ENCODE data around the gene CDH15.
A peak's percentile ranks its signal among the peaks of the same experiment; 100 is the strongest.
"Not testable (repeated sequence)": the region's sequence is repeated elsewhere in the genome, so short reads cannot be mapped to it uniquely, and the experiment has no call there.

CDH15 gene

GRCh38 chr16:89155851-89156739 lies 15.5 kb upstream of the CDH15 start:
- no peak for DNase-seq (ENCODE audit: low spot score)

GRCh38 chr16:89156740-89157645 lies 14.6 kb upstream of the CDH15 start:
- no peak for DNase-seq (ENCODE audit: low spot score)

GRCh38 chr16:89157778-89158177 lies 13.8 kb upstream of the CDH15 start:
- DNase-seq (ENCODE audit: low spot score), result no peak

GRCh38 chr16:89159066-89159849 lies 12.3 kb upstream of the CDH15 start:
- DNase-seq (ENCODE audit: low spot score), result no peak

- no peak for DNase-seq (ENCODE audit: low spot score)
These were observed 11.6 kb upstream of the CDH15 start for GRCh38 chr16:89159850-89160354.

GRCh38 chr16:89160977-89161701 lies 10.4 kb upstream of the CDH15 start:
- DNase-seq (ENCODE audit: low spot score), result no peak

DNA sequence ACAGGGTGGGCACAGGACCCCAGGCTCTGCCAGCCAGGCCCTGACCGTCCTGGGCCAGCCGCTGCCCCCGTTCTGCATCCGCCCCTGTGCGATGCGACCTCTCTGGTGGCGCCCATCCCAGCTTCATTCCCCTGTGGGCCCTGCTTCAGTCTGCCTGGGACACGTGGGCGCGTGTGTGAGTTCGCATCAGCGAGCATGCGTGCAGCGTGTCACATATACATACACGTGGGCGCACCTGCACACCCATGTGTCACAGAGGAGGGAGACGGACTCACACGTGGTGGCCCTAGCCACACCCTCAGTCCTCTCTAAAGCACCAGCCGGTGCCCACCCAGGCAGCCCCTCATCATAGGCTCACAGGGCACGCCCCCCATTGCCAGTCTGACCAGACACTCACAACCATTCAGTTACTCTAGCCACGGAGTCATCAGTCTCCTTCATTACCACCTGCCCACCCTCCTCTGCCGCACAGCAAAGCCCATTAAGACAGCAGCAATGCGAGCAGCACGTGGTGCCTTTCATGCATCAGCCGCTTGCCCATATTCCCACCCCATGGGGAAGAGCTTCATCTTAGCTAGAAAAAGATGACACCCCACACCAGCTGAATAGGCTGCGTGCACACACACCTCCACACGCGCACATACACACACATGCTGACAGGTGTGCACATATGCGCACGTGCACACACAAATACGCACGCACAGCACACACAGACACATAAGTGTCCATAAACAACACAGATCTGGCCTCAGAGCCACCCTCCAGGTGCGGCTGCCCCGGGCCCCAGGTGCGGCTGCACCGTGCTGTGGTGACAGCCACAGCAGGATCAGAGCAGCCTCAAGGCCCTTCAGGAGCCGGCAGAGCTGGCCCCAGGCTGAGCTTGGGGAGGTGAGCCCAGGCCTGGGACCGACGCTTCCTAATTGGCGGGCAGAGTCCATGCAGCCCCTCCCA lies 9.5 kb upstream of the CDH15 start:
- DNase-seq (ENCODE audit: low spot score), result no peak

GRCh38 chr16:89163297-89163696 lies 8.3 kb upstream of the CDH15 start:
- DNase-seq (ENCODE audit: low spot score), result no peak

DNA sequence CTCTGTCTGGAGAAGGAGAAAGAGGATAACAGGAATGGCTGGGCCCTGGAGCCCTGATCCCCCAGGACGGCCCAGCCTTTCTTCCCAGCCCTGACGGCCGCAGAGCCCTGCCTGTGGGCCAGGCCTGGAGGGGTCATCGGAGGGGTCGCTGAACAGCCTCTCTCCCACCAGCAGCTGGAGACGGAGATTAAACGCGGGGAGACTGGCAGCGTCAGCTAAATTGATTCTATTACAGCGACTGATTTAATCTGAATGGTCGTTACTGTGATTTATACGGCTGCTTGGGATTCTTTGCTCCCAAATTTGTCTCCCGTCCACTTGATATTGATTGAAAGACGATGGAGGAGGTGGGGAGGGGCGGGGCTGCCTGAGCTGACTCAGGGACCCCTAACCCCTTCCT lies 7.1 kb upstream of the CDH15 start:
- no peak for DNase-seq (ENCODE audit: low spot score)

DNA sequence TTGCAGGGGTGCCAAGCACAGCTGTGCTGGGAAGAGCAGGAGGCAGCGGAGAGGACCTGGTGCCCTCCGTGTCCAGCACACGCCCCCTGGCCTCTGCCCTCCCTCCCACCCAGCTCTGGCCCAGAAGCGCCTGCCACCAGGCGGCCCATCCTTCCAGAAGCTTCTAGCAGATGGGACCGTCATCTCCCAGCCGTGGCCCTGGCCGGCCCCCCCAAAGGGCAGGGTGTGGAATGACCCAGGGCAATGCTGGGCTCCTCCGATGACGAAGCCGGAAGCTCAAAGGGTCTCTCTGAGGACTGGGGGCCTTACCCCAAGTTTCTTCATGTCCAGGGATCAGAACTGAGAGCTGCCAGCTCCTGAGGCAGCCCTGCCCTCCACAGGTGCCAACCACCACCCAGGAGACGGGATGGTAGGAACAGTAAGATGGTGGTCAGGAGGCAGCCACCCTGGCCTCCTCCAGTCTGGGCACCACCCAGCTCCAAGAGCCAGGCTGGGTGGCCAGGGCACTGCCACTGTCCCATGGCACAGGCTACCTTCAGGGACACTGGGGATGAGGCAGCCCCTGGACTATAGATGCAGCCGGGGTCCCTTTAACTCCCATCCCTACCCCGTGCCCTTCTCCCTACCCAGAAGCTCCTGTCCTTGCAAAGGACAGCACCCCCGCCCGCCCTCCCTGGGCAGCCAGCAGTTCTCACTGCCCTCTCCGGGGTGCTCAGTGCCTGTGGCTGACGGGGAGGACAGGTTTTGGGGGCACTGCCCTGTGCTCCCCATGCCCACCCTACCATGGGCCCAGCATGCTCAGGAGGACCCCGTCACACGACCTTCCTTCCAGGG lies 6.5 kb upstream of the CDH15 start:
- DNase-seq (ENCODE audit: low spot score), result no peak

GRCh38 chr16:89165681-89165979 lies 5.9 kb upstream of the CDH15 start:
- DNase-seq (ENCODE audit: low spot score), result not testable (repeated sequence)

DNA sequence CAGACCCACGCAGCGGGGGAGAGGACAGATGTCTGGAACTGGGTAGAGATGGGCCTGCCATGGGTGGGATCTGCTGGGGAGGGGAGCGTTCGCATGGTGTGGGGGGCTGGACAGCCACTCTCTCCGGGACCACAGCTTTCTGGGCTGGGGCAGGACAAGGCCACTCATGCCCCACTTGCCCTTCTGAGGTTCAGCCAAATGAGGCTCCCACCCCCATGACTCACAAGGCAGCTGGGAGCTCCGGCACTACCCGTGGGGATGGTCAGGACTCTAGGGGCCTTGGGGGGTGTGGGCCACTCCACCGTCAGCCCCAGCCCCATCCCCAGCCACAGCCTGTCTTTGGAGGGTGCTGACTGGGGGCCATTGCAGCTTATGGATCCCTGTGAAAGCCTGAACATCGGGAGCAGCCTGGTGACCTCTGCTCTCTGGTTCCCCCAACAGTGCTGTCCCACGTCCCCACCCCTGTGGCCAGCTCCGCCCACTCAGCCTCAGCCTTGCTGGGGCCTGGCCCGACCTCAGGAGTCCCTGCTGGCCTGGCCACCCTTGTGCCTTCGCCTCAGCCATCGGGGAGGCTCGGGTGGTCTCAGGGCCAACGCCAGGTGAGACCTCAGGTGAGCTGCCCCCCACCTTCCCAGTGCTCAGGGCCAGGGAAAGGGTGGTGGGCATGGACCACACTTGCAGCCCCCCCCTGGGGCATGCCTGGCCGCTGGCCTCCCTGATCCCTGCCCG lies 4.7 kb upstream of the CDH15 start:
- no peak for DNase-seq (ENCODE audit: low spot score)

DNA sequence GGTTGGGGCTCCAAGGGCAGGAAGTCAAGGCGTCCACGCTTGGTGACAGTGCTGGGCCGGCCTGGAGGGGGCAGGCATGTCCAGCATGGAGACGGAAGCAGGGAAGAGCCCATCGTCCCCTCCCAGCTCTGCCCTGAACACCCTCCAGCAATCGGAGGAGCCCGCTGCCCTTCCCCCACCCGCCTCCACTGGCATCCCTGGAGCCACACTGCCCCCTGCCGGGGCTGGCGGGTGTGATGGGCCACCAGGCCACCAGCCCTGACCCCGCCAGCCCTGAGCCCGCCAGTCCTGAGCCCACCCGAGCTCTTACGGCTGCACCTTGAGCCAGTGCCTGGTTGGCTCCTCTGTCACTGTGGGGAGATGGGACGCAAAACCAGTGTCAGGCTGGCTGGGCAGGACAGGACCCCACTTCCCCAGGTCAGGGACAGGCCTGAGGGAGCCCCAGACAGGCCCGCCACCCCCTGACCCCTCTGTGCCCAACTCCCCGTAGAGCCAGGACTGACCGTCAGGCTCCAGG lies 4.1 kb upstream of the CDH15 start:
- DNase-seq (ENCODE audit: low spot score), result peak; percentile 79

GRCh38 chr16:89168381-89169189 lies 3.0 kb upstream of the CDH15 start:
- no peak for DNase-seq (ENCODE audit: low spot score)

DNA sequence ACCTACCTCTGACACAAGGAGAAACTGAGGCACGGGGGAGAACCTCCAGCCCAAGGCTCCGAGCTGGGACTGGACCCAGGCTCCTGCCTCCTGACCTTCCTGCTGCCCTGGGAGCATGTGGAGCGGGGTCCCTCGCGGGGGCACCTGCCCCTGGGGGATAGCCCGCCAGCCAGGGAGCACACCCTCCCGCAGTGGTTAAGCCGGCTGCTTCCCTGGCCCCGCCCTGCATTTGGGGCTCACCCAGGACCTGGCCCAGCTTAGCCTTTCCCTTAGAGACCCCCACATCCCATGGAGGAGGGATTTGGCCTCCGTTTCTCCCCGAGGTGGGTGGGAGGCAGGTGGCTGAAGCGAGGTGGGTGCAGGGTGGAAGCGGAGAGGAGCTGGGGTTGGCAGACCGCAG lies 1.8 kb upstream of the CDH15 start:
- no peak for DNase-seq (ENCODE audit: low spot score)

DNA sequence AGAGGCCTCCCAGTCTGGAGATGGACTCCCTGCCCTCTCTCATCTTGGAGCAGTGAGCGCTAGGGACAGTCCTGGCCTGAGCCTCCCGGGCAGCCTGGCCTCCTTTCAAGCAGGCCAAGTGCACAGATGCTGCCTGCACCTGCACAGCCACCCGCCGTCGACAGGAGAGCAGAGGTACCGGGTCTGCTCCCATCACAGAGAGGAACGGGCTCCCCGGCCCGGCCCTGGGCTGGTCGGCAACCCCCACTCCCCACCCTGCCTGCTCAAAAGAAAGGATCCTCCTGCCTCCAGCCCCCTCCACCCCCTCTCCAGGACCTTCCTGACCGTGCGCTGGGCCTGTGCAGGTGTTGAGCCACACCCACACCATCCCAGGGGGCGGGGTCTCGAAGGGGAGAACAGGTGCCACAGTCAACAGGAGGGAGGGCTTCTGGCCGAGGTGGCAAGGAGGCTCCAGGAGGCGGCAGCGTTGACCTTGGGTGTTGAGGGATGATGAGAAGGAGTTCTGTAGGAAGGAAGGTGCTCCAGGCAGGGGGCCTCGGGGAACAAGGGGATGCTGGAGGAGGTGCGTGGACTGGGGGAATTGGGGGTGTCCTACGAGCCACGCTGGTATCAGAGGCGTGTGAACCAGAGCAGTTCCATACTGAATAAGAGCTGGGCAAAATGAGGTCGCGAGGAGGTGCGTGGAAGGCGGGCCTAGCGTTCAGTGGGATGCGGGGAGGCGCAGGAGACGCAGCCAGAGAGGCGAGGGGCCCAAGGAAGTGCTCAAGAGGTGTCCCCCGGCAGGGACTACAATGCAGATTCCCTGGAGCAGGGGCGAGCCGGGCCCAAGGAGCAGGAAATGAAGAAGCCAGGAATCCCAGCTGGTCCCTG lies 967 bp upstream of the CDH15 start:
- no peak for DNase-seq (ENCODE audit: low spot score)

- no peak for DNase-seq (ENCODE audit: low spot score)
These were observed 601 bp downstream of the CDH15 start for GRCh38 chr16:89172171-89172527.

Data from CD4-positive, alpha-beta T cell treated with Interleukin-6 at 100 ng/mL for 8 hours (primary cell).